DOHH2 (cell line): ENCODE results near the gene SUPT3H.

Experiments used
- H3F3A ChIP-seq: fragments of 200-600 bp; sonication (generic), shearing (Covaris generic); 2 replicates; pipeline ENCODE4 v1.6.0; 2016; ENCODE audit warnings: antibody characterized with exemption, mild to moderate bottlenecking; ENCODE audit not compliant: control insufficient read depth, insufficient read depth
- H3K27ac ChIP-seq: fragments of 200-600 bp; sonication (generic); 2 replicates; pipeline ENCODE4 v1.5.1; 2014; ENCODE audit warnings: low read depth, mild to moderate bottlenecking, low read length, moderate library complexity
- H3K27me3 ChIP-seq: fragments of 200-600 bp; sonication (generic); 2 replicates; pipeline ENCODE4 v1.6.1; 2014; ENCODE audit warnings: mild to moderate bottlenecking, low read length, mixed read lengths; ENCODE audit not compliant: control insufficient read depth
- H3K36me3 ChIP-seq: fragments of 200-600 bp; sonication (generic); 2 replicates; pipeline ENCODE4 v1.6.1; 2014; ENCODE audit warnings: mild to moderate bottlenecking, low read length, moderate library complexity, mixed read lengths; ENCODE audit not compliant: control insufficient read depth
- H3K4me1 ChIP-seq: fragments of 200-600 bp; sonication (generic); 2 replicates; pipeline ENCODE4 v1.6.1; 2014; ENCODE audit warnings: mild to moderate bottlenecking, low read length, mixed read lengths; ENCODE audit not compliant: control insufficient read depth
- H3K4me2 ChIP-seq: fragments of 200-600 bp; sonication (generic); 2 replicates; pipeline ENCODE4 v1.6.0; 2014; ENCODE audit warnings: mild to moderate bottlenecking, low read length, moderate library complexity
- H3K4me3 ChIP-seq: fragments of 200-600 bp; sonication (generic); 2 replicates; pipeline ENCODE4 v1.5.1; 2014; ENCODE audit warnings: mild to moderate bottlenecking, low read length, mixed read lengths
- H3K79me2 ChIP-seq: fragments of 200-600 bp; sonication (generic); 2 replicates; pipeline ENCODE4 v1.6.1; 2014; ENCODE audit warnings: mild to moderate bottlenecking, low read length, mixed read lengths; ENCODE audit not compliant: control insufficient read depth
- H3K9me2 ChIP-seq: fragments of 200-600 bp; sonication (generic); replicated peaks from 2 replicates; pipeline ENCODE4 v1.6.1; 2014; ENCODE audit warnings: mild to moderate bottlenecking, low read length, mixed read lengths; ENCODE audit not compliant: control insufficient read depth
- H3K9me3 ChIP-seq: fragments of 200-600 bp; sonication (generic); 2 replicates; pipeline ENCODE4 v1.6.1; 2014; ENCODE audit warnings: antibody characterized with exemption, low read length, mixed read lengths; ENCODE audit not compliant: control insufficient read depth, insufficient read depth
- H4K20me1 ChIP-seq: fragments of 200-600 bp; sonication (generic); 2 replicates; pipeline ENCODE4 v1.6.0; 2014; ENCODE audit warnings: low read depth, mild to moderate bottlenecking, antibody characterized with exemption, low read length, moderate library complexity; ENCODE audit not compliant: control insufficient read depth, insufficient read depth
- CTCF ChIP-seq: fragments of 200-600 bp; sonication (generic); IDR thresholded peaks from one replicate; pipeline ENCODE4 v1.5.1; 2014; ENCODE audit warnings: antibody characterized with exemption, mild to moderate bottlenecking, low read depth, low read length; ENCODE audit not compliant: poor library complexity, severe bottlenecking
- EZH2phosphoT487 ChIP-seq: fragments of 200-600 bp; sonication (generic); IDR thresholded peaks from 2 replicates; pipeline ENCODE4 v1.6.1; 2017; ENCODE audit warnings: borderline replicate concordance, mild to moderate bottlenecking, antibody characterized with exemption, low read length, moderate library complexity, mixed read lengths

Gene SUPT3H

DNA sequence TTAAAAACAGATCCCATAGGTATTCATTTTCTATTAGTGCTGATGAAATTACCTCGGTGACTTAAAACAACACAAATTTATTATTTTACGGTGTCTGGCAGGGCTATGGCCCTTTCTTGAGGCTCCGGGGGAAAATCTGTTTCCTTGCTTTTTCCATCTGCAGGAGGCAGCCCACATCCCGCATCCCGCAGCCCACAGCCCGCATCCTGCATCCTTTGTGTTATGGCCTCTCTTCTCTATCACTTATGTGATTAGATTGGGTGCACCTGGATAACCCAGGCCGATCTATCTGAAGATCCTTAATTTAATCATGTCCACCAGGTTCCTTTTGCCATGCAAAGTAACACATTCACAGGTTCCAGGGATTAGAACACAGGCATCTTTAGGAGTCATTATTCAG, 582.4 kb downstream of the SUPT3H start:
- no peak overlapping the region for H3K27ac ChIP-seq
- H3K9me2 ChIP-seq: no peaks in the 10 kb centered on the region
- no peaks in the 10 kb centered on the region for H3K79me2 ChIP-seq

GRCh38 chr6:44789806-44790205, 587.9 kb downstream of the SUPT3H start:
- Histone ChIP-seq H3K9me3 (no peaks in the 10 kb centered on the region), H3K4me2 (no peak overlapping the region), H3K27ac (no peak overlapping the region), H3K79me2 (no peaks in the 10 kb centered on the region), H3K9me2 (no peaks in the 10 kb centered on the region), H3K4me3 (no peak overlapping the region), H3K4me1 (no peaks in the 10 kb centered on the region), H3F3A (no peaks in the 10 kb centered on the region), H3K36me3 (no peaks in the 10 kb centered on the region), H4K20me1 (no peaks in the 10 kb centered on the region), H3K27me3 (no peaks in the 10 kb centered on the region)
- TF ChIP-seq EZH2phosphoT487 (no peak), CTCF (no peak)

More for the DNA sequence above, 582.4 kb downstream of the SUPT3H start:
- Histone ChIP-seq H3K9me3 (no peaks in the 10 kb centered on the region), H3K4me3 (no peak overlapping the region), H3F3A (no peaks in the 10 kb centered on the region), H3K4me2 (no peak overlapping the region), H3K36me3 (no peaks in the 10 kb centered on the region), H4K20me1 (no peaks in the 10 kb centered on the region), H3K27me3 (peaks cover 7% of the 10 kb centered on the region), H3K4me1 (no peaks in the 10 kb centered on the region)
- TF ChIP-seq CTCF (no peak), EZH2phosphoT487 (no peak)

DNA sequence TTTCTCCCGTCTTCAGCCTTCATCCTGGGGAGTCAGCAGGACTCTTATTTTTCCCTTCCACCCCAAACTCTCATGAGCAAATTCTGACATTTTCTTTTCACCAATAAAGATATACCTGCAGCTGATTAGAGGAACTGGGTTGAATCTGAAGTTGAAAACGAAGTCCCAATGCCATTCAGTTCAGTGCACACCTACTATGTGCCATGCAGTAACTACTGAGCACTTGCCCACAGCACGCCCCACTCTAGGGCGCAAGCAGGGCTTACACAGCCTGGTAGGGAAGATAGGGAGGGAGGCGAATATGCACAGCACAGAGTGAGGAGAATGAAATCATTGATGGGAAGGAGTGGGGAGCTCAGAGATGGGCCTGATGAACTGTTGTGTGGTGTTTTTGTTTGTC, 588.7 kb downstream of the SUPT3H start:
- TF ChIP-seq CTCF: no peak
- no peak for TF ChIP-seq EZH2phosphoT487
- no peaks in the 10 kb centered on the region for H4K20me1 ChIP-seq
- H3K9me2 ChIP-seq: no peaks in the 10 kb centered on the region
- no peaks in the 10 kb centered on the region for H3K4me1 ChIP-seq
- no peak overlapping the region for H3K4me3 ChIP-seq
- H3F3A ChIP-seq: no peaks in the 10 kb centered on the region
- no peak overlapping the region for H3K4me2 ChIP-seq
- H3K36me3 ChIP-seq: no peaks in the 10 kb centered on the region
- no peaks in the 10 kb centered on the region for H3K79me2 ChIP-seq
- H3K27me3 ChIP-seq: no peaks in the 10 kb centered on the region
- no peaks in the 10 kb centered on the region for H3K9me3 ChIP-seq
- H3K27ac ChIP-seq: no peak overlapping the region
